Sigmoid colon (tissue), 4 donors: Measurements from ENCODE around the gene TMEM259.

Experiments
- EP300 ChIP-seq, 4 donors: sonication (generic); formaldehyde crosslinking; IDR thresholded peaks; one replicate each; pipeline ENCODE4 v1.6.1; 2017; ENCODE audit warnings: antibody characterized with exemption in 4 of 4
- POLR2A ChIP-seq, 2 donors: fragments of 450-650 bp; IDR thresholded peaks; one replicate each; pipeline ENCODE4 v1.6.1; 2016; ENCODE audit warnings: antibody characterized with exemption in 2 of 2, mild to moderate bottlenecking in 2 of 2, moderate library complexity in 2 of 2
- POLR2AphosphoS5 ChIP-seq, 4 donors: sonication (generic); formaldehyde crosslinking; IDR thresholded peaks; one replicate each; pipeline ENCODE4 v1.6.1; 2017; ENCODE audit warnings: antibody characterized with exemption in 4 of 4
- TF ChIP-seq, protein P1 (sequence below), 4 experiments: fragments of 450-650 bp in 3 of 4; fragments of 200-600 bp in 1 of 4; IDR thresholded peaks; one replicate each; pipeline ENCODE4 v1.5.1; 2016 to 2019; ENCODE audit warnings: antibody characterized with exemption in 4 of 4, mild to moderate bottlenecking in 3 of 4, moderate library complexity in 2 of 4

DNA sequence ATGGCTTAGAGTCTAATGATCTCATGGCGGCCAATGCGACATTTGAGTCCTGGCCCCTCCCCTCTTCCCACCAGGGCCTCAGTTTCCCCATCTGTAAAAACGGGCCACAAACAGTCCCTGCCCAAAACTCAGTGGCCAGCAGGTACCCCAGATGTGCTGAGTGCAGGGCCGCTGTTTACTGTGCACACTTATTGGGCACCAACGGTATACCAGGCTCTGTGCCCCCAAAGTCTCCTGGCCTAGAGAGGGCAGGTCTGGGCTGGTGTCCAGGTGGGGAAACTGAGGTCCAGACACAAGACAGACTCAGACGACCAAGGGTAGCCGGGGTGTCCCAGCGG lies 60.4 kb downstream of the TMEM259 start:
- TF ChIP-seq, protein P1, sequence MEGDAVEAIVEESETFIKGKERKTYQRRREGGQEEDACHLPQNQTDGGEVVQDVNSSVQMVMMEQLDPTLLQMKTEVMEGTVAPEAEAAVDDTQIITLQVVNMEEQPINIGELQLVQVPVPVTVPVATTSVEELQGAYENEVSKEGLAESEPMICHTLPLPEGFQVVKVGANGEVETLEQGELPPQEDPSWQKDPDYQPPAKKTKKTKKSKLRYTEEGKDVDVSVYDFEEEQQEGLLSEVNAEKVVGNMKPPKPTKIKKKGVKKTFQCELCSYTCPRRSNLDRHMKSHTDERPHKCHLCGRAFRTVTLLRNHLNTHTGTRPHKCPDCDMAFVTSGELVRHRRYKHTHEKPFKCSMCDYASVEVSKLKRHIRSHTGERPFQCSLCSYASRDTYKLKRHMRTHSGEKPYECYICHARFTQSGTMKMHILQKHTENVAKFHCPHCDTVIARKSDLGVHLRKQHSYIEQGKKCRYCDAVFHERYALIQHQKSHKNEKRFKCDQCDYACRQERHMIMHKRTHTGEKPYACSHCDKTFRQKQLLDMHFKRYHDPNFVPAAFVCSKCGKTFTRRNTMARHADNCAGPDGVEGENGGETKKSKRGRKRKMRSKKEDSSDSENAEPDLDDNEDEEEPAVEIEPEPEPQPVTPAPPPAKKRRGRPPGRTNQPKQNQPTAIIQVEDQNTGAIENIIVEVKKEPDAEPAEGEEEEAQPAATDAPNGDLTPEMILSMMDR (IDR thresholded peaks at IDR 0.05) = no peak
- TF ChIP-seq POLR2A (IDR thresholded peaks at IDR 0.05) = no peak
- no peak for TF ChIP-seq EP300 (IDR thresholded peaks at IDR 0.05)
- no peak for TF ChIP-seq POLR2AphosphoS5 (IDR thresholded peaks at IDR 0.05)
